Fibroblast of skin of right quadriceps (primary cell): ENCODE data around the gene C1orf53.
A peak's percentile ranks its signal among the peaks of the same experiment; 100 is the strongest.
"Not testable (repeated sequence)": the region's sequence is repeated elsewhere in the genome, so short reads cannot be mapped to it uniquely, and the experiment has no call there.

Experiments
- DNase-seq: peaks from one replicate; pipeline ENCODE4 v3.0.0-alpha.2; 2013

The C1orf53 gene

DNA sequence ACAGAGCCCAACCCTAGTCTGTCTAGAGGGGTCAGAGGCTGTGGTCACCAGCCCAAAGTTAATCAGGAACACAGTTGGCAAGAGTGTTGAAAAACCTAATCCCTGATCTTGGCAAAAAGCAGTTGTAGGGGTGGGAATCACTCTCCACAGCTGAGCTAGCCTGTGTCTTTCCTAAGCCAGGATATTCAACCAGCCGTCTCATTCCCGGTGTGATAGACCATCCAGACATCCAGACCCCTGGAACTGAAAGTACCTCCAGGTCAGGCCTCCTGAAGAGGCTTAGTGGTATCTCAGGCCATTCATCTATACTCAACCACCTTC is 19.6 kb downstream of the C1orf53 start:
- no peak for DNase-seq

DNA sequence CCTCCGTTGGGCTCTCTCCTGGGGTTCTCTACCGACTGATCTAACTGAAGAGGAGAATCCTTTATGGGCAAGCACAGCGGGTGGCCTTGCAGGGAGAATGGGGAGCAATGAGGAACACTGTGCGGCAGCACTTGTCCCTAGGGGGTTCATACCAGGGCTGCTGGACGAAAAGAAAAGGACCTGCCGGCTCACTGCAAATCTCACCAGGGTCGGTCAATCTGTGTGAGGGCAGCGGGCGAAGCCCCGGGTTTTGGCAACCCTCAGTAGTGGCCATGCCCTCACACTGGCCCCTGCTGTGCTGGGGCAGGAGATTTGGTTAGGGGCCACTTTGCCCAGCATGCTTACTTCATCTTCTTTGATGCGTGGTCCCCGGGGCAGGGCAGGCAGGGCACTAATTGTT is 20.6 kb downstream of the C1orf53 start:
- no peak for DNase-seq

DNA sequence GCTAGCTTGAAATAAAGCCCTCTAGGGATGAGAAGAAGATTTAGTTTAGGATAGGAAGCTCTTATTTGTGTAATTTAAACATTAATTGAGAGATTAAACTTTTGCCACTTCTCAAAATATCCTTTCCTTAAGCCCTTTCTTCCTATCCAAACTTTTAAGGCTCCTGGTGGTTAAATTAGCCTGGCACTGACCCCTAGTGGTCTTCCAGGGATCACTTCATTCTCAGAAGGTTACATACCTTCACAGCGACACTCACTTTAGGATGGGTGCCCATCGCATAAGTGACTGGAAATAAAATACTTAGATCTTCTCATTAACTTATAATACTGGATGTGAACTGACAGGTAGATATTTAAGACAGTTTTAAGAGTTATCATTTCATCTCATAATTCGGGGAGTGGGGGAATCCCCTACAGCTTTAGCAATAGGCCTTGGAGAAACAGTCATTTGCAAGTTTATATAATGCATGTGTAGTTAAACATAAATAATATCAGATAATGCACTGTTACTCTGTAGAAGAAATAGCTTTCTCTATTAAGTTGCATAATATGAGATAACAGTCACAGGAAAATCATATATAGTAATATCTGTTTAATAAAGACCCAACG is 22.2 kb downstream of the C1orf53 start:
- peak; percentile 58 for DNase-seq

DNA sequence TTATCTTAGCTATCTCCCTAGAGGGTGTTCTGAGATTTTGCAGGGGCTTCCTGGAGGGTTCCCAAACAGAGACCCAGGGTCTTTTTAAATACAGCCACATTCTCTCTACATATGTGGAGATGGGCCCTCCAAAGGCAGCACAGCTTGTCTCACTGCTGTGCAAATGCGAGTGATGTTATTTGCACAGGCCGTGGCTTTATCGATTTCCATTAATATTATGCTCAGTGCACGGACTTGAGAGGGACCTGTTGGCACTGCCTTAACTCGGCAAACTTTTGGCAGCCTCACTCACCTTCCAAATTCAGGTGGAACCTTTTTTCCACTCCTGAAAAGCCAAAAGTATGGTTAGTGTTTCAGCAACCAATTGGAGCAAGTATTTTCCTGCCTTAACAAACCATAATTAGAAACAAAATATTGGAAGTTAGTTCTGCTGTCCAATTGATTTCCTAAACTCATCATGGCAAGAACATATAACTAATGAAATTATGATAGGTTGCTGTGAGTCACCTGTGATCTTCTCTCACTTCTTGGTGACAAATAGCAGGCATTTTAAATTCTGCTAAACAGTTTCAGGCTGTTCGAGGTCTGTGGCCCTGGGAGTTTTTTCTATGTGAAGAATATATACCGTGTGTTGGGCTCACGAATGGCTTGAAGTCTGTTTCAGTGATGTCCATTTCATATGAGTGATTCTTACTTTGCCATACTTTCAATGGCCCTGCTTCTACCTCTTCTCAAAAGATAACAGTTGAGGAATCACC is 25.7 kb downstream of the C1orf53 start:
- DNase-seq: no peak

DNA sequence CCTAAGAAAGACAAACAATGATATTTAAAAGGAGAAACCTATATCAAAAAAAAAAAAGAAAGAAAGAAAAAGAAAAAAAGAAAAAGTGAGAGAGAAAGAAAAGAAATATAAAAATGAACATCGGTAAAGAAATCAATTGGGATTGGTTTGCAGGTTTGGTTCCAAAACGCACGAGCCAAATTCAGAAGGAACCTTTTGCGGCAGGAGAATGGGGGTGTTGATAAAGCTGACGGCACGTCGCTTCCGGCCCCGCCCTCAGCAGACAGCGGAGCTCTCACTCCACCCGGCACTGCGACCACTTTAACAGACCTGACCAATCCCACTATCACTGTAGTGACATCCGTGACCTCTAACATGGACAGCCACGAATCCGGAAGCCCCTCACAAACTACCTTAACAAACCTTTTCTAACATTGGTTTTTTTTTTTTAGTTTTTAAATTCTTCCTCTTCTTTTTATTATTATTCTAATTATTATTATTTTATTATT is 26.5 kb downstream of the C1orf53 start:
- DNase-seq: no peak

DNA sequence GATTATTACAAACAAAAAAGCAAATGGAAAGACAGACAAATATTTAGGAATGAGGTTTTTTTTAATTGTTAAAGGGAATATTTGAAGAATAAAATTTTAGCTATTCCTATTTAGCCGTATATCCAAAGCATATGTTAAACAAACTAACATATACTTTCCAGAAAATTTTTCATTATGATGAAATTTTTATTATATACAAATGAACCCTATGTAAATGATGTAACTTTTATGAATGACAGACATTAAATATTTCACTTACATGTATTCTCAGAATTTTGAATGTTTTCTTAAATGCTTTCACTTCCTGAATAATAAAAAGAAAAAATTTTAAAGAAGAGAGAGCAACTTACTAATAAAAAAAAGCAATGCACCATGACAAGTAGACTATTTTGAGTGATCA is 30.6 kb downstream of the C1orf53 start:
- DNase-seq: no peak

DNA sequence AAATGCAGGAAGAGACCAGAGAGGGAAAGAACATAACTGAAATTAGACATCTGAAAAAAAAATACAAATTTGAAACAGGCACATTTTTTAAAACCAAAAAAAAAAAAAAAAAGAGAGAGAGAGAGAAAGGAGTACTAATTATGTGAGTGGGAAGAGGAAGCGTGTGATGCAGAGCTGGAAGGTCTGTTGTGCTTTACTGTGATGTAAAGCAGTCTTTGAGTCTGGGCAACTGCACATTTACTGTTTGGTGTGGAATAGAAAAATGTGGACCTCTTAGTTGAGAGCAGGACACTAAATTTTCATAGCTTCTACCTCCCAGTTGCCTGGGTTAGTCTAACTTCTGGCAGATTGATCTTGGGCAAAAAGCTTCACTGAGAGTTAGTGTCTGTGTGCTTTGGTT is 31.2 kb downstream of the C1orf53 start:
- no peak for DNase-seq

DNA sequence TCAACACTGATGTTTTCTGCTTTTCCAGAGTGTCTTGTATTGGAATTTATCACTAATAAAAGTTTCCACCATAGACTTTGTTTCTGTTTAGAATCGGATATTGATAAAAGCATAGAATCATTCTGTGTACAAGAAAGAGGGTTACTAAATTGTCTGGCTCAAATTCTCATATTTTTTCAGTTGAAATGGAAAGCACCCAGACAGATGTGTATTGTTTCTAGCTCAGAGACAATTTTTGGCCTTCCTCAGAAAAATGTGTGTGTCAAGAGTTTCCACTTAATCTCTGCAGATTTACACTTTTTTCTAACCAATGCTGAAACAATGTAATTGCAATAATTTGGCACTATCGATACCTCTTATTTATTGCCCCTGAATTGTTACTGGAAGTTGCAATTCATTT is 35.0 kb downstream of the C1orf53 start:
- DNase-seq: no peak

DNA sequence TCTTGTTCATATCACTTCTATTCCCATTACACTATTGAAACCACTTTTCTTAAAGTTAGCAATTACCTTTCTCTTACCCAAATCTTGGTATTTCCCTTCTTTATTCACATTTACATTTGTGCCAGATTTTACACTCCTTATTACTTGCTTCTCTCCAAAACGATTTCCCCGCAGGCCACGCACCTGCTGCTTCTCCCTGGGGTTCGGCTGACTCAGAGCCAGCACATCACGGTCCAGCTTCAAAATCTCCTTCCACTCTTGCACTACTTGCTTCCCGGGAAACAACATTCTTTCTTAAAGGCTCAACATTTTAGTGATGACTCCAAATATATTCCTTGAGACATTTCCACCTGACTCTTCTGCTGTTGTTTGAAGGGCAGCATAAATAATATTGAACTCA is 35.5 kb downstream of the C1orf53 start:
- no peak for DNase-seq

DNA sequence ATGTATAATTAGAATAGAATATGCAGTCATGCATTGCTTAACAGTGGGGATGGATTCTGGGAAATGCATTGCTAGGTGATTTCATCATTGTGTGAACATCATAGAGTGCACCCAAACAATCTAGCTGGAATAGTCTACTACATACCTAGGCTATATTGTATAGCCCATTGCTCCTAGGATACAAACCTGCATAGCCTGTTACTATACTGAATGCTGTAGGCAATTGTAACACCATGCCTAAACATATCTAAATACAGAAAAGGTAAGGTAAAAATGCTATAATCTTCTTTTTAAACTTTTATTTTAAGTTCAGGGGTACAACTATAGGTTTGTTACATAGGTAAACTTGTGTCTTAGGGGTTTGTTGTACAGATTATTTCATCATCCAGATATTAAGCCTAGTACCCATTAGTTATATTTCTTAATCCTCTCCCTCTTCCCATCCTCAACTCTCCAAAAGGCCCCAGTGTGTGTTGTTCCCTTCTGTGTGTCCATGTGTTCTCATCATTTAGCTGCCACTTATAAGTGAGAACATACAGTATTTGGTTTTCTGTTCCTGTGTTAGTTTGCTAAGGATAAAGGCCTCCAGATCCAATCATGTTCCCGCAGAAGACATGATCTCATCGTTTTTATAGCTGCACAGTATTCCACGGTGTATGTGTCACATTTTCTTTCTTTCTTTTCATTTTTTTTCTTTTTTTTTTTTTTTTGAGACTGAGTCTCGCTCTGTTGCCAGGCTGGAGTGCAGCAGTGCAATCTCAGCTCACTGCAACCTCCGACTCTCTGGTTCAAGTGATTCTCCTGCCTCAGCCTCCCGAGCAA is 36.9 kb downstream of the C1orf53 start:
- peak; percentile 71 for DNase-seq

DNA sequence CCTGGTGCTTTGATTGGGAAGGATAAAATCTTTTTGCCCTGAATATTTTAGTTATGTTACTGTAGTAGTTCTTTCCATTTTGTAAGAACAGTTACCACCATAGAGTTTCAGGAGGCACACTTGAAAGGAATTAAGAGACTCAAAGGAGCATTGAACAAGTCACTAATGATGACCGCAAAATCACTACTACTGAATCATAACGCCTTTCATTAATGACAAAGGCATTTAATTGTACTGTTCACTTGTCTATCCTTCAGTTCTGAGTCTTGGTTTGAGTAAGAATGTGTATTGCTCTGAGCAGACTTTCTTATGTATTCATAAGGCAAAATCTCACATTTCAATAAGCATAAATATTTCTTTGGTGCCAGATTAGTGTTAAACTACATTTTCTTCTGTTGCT is 39.6 kb downstream of the C1orf53 start:
- no peak for DNase-seq

DNA sequence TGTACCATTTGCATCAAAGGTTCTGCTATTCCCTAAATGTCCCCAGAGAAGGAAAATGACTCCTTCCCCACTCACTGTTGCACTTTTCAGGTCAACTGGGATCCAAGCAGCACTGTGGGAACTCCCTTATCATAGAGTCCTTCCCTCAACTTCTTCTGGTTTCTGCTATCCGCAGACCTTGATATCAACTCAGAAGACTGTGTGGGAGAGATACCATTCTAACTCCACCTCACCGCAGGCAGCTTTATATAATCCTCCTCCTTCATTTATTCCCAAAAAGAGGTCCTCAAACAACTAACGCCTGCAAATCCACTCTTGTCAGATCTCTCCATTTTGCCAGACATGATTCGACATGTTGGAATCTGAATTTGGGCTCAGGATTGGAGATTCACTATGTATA is 42.1 kb downstream of the C1orf53 start:
- DNase-seq: no peak

DNA sequence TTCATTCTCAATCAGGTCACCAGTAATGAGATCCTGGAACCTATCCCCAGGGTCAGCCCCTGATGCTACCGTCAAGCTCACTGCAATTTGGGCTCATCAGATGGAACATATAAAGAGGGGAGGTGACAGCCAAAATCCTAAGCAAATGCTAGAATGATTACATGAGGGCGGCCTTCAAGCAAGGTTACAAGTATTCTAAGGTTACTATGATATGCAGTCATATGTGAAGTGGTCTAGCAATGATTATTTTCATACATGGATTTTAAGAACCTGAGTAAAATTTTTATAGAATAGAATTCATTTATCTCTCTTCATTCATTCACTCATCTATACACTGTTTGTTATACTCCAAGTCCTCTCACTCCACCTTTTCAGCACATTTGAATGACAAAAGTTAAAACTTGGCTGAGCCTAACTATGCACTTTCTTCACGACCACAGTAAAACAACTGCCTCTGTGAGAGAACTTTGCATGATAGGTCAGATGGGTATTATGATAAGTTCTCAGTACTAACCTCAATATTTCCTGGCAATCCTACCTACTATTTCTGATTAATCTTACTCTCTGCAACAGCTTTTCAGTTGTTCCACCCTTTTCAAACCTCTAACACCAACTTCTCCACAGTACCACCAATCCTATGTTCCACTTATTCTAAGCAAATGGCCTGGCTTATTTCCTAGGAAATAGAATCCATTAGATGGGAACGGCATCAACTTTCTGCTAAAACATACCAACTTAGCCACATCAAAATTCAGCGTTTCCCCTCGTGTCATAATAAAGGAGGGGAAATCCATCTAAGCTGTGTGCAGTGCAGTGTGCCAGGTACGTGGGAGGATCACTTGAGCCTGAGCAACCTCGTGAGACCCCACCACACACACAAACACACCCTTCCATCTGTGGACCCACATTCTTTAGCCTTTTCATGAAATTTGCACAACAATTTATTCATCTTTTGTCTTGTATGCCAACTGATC is 46.8 kb downstream of the C1orf53 start:
- DNase-seq: no peak

DNA sequence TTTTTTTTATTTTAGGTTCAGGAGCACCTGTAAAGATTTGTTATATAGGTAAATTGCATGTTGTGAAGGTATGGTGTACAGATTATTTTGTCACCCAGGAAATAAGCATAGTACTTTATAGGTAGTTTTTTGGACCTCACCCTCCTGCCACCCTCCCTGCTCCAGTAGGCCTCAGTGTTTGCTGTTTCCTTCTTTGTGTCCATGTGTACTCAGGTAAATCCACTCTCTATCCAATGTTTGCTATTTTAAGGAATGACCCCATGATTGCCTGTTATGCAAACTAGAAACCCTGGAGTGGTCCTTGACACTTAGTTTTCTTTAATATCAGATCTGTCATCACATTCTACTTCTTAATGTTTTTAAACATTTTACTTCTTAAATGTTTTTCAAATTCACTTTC is 48.7 kb downstream of the C1orf53 start:
- no peak for DNase-seq

DNA sequence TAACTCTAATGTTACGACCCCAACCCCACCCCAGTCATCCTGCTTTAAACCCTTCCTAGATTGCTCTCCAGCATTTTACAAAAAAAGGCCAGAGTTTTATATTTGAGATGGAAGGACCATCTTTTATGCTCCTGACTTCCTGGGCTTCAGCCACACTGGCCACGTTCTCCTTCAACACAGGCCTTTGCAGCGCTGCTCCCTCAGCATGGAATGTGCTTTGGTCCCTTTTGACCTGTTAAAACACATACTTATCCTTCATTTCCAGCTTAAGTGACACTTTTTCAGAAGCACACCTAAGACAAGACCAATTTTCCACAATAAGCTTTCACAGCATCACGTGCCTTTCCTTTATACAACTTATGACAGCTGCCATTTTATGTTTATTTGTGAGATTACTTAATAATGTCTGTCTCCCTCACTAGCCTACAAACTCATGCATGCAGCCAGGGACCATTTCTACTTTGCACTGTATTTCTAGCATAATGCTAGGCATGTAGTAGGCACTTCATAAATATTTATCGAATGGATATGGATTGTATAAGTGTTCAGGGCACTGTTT is 49.3 kb downstream of the C1orf53 start:
- no peak for DNase-seq

DNA sequence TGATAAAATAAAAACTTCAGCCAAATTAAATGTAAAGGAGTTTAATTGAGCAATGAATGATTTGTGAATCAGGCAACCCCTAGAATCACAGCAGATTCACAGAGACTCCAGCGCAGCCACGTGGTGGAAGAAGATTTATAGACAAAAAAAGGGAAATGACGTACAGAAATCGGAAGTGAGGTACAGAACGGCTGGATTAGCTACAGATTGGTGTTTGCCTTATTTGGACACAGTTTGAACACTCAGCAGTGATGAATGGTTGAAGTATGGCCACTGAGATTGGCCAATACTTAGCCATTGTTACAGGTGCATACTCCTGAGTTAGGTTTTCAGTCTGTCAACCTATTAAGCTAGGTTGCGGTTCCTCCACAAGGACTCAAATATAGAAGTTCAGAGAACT is 51.0 kb downstream of the C1orf53 start:
- DNase-seq: not testable (repeated sequence)

DNA sequence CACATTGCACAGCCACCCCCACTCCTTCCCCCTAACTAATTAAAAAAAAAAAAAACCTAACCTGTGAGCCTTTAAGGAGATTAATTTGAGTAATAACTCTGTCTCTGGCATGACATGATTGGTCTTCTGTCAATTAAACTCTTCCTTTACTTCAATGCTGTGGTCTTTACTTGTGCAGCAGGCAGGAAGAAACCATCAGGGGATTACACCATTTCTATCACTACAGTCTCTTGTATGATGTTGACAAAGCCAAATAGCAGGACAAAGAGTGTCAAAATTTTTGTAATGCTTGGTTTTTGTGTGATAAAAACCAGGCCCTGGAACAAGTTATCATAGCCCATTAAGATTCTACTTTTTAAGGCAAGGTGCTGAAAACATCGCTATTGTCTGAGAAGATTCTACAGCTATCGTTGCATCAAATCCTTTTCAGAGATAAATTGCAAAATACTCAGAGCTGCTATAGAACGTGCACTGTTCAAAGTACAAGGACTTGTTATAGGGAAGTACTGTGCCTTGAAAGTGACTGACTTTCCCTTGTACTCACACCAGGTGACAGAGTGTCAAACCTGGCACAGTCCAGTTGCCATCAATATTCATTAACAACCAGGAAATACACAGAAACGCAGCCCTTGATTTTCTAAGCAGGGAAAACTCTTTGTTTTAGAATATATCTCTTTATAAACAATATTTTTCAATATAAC is 52.4 kb downstream of the C1orf53 start:
- DNase-seq: no peak

DNA sequence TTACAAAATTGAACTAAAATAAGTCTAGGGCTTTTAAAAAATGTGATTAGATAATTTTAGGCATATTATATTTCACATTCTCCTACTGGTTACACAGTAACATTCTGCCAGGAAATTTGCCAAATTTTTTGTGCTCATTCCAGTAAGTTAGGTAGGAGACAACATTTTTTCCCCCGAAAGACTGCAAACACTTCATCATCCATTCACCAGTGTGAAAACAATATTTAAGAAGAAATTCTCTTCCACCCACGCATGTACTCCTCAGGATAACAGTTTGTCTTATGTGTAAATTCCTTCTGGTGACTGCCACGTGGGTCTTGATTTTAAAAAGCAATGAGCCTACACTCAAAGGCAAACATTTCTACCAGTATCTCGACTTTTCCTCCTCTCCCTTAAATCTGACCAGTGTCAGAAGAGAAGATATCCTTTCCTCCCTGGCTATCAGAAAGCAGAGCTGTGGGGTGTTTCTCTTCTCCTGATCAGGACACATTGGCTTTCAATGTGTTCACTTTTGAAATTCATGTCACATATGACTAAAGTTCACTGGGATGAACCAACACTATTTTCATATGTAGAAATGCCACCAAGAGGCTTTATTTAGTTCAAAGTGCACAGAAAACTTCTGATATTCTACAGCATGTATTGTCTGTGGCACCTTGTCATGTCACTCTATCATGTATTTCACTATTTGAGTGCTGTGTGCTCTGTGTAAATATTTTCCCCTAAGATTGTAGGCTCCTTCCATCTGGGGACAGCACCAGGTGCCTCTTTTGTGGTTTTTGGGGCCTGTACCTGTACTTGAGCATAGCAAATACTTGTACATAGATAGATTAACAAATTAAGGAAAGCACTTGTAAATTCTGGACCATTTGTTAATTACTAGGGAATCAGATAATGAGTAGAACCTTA is 53.3 kb downstream of the C1orf53 start:
- peak; percentile 72 for DNase-seq
